DOHH2 (cell line): ENCODE results near the gene METTL24.

Experiments
- EZH2phosphoT487 ChIP-seq: fragments of 200-600 bp; sonication (generic); IDR thresholded peaks from 2 replicates; pipeline ENCODE4 v1.6.1; 2017; ENCODE audit warnings: borderline replicate concordance, mild to moderate bottlenecking, antibody characterized with exemption, low read length, moderate library complexity, mixed read lengths
- TF ChIP-seq, protein P1 (sequence below): fragments of 200-600 bp; sonication (generic); IDR thresholded peaks from one replicate; pipeline ENCODE4 v1.5.1; 2014; ENCODE audit warnings: antibody characterized with exemption, mild to moderate bottlenecking, low read depth, low read length; ENCODE audit not compliant: poor library complexity, severe bottlenecking

- TF ChIP-seq, protein P1, sequence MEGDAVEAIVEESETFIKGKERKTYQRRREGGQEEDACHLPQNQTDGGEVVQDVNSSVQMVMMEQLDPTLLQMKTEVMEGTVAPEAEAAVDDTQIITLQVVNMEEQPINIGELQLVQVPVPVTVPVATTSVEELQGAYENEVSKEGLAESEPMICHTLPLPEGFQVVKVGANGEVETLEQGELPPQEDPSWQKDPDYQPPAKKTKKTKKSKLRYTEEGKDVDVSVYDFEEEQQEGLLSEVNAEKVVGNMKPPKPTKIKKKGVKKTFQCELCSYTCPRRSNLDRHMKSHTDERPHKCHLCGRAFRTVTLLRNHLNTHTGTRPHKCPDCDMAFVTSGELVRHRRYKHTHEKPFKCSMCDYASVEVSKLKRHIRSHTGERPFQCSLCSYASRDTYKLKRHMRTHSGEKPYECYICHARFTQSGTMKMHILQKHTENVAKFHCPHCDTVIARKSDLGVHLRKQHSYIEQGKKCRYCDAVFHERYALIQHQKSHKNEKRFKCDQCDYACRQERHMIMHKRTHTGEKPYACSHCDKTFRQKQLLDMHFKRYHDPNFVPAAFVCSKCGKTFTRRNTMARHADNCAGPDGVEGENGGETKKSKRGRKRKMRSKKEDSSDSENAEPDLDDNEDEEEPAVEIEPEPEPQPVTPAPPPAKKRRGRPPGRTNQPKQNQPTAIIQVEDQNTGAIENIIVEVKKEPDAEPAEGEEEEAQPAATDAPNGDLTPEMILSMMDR: no peak
- no peak for TF ChIP-seq EZH2phosphoT487
These were observed 37.8 kb downstream of the METTL24 start for GRCh38 chr6:110320307-110320706.
